ENCODE data around the gene CST7. TPM values are rescaled to one million over a fixed set of nuclear protein-coding genes. Genes with fewer than 3 reads are reported as not detected.
"Not testable (repeated sequence)": the region's sequence is repeated elsewhere in the genome, so short reads cannot be mapped to it uniquely, and the experiment has no call there.

CST7 gene
- total RNA-seq, 1 donor, result not detected

DNA sequence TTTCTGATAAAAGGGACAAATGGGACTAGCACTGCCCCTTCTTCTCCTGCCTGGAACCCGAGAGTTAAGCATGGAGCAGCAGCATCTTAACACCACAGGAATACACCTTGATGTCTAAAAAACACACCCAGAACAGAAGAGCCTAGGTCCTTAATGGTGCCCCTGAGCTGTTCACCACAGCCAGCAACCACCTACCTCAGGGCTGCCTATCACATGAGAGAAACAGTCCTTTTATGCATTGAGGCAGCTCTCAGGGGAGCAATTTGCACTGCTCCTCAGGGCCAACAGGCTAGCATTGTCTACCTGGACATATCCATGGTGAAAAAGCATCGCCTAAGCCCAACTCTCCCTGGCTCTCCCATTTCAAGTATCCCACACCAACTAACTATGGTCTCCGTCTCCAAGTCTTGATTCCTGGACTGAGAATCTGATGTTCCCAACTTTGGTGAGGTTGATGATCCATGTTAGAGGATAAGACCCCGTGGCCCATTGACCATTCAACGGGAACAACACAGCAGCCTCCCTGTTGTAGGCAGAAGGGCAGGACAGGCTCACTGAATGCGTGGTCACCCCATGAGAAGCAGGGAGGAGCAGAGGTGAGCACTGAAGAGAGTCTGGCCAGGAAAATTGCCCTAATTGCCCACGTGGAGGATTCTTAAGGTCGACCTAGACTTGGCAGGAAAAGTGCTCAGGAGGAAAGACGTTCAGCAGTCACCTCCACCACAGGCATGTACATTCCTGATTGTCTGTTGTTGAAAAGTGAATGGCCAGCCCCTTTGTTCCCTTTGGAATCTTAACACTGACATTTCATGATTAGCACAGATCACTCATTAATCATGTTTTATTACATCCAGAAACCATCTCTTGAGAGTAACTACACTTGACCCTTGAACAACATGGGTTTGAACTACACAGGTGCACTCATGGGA is 47.6 kb downstream of the CST7 start:
- TF ChIP-seq, protein P1, sequence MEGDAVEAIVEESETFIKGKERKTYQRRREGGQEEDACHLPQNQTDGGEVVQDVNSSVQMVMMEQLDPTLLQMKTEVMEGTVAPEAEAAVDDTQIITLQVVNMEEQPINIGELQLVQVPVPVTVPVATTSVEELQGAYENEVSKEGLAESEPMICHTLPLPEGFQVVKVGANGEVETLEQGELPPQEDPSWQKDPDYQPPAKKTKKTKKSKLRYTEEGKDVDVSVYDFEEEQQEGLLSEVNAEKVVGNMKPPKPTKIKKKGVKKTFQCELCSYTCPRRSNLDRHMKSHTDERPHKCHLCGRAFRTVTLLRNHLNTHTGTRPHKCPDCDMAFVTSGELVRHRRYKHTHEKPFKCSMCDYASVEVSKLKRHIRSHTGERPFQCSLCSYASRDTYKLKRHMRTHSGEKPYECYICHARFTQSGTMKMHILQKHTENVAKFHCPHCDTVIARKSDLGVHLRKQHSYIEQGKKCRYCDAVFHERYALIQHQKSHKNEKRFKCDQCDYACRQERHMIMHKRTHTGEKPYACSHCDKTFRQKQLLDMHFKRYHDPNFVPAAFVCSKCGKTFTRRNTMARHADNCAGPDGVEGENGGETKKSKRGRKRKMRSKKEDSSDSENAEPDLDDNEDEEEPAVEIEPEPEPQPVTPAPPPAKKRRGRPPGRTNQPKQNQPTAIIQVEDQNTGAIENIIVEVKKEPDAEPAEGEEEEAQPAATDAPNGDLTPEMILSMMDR (IDR thresholded peaks at IDR 0.05; ENCODE audit: insufficient read depth, low read length), result no peak
- no peak for DNase-seq (ENCODE audit: low read depth)
- H3K4me3 ChIP-seq (ENCODE audit: low read depth, low read length), result no peak overlapping the region

DNA sequence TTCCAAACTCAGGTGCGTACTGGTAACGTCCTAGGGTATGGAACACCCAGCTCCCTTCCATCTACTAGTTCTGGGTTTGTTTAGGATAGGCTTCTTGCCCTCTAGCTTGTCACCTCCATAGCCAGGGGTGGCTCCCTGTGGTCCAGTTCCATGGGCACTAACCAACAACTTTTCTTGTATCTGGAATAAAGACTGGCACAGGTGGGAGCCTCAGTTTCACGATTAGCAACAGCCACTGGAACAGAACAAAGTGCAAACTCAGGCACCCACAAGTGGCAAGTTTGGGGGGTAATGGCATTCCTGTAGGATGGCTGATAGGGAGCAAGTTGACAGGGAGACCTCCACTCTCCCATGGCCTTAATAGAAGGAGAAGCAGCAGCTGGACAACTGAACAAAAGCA is 49.1 kb downstream of the CST7 start:
- DNase-seq (ENCODE audit: low read depth), result no peak
- H3K4me3 ChIP-seq (ENCODE audit: low read depth, low read length), result no peak overlapping the region
- TF ChIP-seq, protein P1 (IDR thresholded peaks at IDR 0.05; ENCODE audit: insufficient read depth, low read length), result no peak

DNA sequence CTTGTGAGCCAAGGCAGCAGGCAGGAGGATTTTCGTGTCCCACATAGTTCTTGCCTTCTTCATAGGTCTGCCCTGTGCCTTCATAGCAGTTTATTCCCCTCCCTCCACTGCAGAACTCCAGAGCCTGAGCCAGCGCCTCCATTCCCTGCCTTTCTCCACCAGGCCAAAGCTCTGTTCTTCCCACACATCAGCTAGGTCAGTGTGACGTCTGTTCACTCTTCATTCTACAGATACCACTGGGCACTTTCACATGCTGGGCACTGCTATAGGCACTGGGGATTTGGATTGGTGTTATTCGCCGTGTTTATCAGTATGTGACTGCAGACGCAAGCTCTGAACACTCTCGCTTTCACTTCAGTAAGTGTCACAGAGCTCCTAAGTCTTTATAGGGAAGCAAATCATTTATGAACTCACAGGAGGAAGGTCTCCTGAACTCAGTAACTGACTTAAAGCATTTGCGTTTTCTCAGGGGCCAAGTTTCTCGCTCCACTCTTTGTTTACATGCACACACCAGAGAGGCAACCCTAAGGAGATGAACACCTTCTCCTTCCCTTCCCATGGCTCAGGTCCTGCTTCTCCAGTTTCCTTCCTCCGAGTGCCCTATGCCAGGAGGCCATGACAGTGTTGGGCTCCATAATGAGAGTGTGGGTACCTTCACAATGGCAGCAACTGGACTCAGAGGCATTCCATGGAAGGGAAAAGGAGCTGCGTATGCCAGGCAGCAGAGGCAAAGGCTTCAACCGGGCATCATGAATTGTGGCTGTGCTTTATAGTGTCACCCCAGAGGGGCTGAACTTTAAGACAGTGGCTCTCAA is 49.8 kb downstream of the CST7 start:
- peak; percentile 25 for DNase-seq (ENCODE audit: low read depth)
- no peak overlapping the region for H3K4me3 ChIP-seq (ENCODE audit: low read depth, low read length)
- TF ChIP-seq, protein P1 (IDR thresholded peaks at IDR 0.05; ENCODE audit: insufficient read depth, low read length), result no peak

DNA sequence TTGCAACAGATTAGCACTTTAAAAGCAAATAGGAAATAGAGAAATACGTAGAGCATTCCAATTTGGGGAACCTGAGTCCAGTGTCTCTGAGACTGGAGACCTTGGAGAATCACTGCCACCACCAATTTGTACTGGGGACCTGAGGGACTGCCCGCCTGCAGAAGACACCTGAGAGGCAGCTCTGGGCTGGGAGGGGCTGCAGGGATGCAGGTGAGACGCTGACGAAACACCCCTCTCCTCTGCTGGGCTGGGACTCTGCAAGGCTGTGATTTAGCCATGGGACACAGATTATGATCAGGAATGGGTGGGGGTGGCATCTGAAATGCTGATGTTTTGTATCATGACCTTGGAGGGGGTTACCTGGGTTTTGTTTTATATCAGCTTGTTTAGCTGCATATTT is 50.5 kb downstream of the CST7 start:
- no peak for DNase-seq (ENCODE audit: low read depth)
- no peak overlapping the region for H3K4me3 ChIP-seq (ENCODE audit: low read depth, low read length)
- TF ChIP-seq, protein P1 (IDR thresholded peaks at IDR 0.05; ENCODE audit: insufficient read depth, low read length), result no peak

DNA sequence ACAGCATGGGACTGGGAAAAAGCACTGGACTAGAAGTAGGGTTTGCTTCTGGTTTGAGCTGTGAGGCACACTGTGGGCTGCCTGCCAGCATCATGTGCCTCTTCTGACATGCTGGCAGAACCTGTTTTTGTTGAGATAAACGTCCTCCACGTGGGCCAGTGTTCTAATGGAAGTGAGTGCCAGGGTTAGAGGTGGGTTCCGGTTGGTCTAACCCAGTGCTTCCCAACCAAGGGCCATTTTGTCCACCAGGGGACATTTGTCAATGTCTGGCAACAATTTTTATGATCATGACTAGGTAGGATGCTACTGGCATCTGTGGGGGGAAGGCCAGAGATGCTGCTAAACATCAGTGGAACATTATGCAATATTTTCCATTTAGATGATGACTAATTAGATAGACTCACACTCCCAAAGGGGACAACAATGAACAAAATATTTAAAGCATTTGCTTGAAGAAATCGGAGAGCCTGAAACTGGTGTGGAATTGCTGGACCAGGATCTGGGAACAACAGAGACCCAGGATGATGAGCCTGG is 51.3 kb downstream of the CST7 start:
- H3K4me3 ChIP-seq (ENCODE audit: low read depth, low read length), result no peak overlapping the region
- TF ChIP-seq, protein P1 (IDR thresholded peaks at IDR 0.05; ENCODE audit: insufficient read depth, low read length), result peak; percentile 23
- peak; percentile 92 for DNase-seq (ENCODE audit: low read depth)

DNA sequence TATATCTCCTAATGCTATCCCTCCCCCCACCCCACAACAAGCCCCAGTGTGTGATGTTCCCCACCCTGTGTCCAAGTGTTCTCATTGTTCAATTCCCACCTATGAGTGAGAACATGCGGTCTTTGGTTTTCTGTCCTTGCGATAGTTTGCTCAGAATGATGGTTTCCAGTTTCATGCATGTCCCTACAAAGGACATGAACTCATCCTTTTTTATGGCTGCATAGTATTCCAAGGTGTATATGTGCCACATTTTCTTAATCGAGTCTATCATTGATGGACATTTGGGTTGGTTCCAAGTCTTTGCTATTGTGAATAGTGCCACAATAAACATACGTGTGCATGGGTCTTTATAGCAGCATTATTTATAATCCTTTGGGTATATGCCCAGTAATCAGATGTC is 52.3 kb downstream of the CST7 start:
- not testable (repeated sequence) for DNase-seq (ENCODE audit: low read depth); H3K4me3 ChIP-seq (ENCODE audit: low read depth, low read length)

DNA sequence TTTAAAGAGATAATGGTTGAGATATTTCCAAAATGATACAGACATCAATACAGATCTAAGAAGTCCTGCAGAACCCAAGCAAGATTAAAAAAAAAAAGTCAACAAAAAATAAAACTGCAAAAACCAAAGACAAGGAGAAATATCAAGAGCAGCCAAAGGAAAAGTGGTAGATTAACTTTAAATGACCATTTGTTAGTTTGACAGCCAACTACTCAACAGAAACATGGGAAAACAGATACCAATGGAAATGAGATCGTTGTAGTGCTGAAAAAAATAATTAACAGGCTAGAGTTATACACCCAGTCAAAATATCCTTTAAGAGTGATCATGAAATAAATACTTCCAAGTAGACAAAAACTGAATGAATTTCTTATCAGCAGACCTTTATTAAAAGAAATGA is 53.9 kb downstream of the CST7 start:
- no peak for DNase-seq (ENCODE audit: low read depth)
- TF ChIP-seq, protein P1 (IDR thresholded peaks at IDR 0.05; ENCODE audit: insufficient read depth, low read length), result no peak
- H3K4me3 ChIP-seq (ENCODE audit: low read depth, low read length), result no peak overlapping the region

Data from fibroblast of the aortic adventitia (primary cell).